SK-N-SH (cell line): Measurements from ENCODE around the gene MGST2.

ENCODE experiments used
- FOXM1 ChIP-seq: IDR thresholded peaks from 2 replicates; pipeline ENCODE4 v1.4.0; 2012; ENCODE audit warnings: low read depth, mild to moderate bottlenecking
- SMC3 ChIP-seq: IDR thresholded peaks from 2 replicates; pipeline ENCODE4 v1.6.1; 2012; ENCODE audit warnings: low read depth, low read length, improper control_type of control experiment
- YY1 ChIP-seq: IDR thresholded peaks from 2 replicates; pipeline ENCODE4 v1.4.0; 2012; ENCODE audit warnings: low read depth, mild to moderate bottlenecking
- TF ChIP-seq, protein P1 (sequence below): IDR thresholded peaks from 2 replicates; pipeline ENCODE4; 2012

DNA sequence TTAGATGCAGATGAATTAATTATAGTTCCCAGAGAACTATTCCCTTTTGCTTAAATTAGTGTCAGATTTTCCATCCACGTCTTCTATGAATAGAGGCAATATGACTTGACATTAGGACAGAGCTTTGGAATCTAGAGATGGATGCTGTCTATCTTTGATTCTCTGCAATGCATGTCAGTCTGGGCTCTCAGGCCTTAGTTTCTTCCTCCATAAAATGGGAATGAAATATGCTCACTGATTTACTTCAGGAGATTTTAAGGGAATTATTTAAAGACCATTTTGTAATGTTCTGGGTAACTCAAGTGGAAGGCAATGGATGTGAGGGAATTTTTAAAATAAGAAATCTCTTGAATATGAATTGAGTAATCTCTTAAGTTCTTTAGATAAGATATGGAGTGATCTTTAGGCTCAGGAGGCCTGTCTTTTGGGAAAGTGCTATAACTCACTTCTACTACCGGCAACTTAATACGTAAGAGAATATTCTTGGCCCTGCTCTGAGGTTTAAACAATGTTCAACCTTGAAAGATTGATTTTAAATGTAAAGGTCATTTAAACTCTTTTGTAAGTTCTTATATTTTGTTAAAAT, 29.0 kb downstream of the MGST2 start:
- no peak for TF ChIP-seq YY1
- TF ChIP-seq, protein P1, sequence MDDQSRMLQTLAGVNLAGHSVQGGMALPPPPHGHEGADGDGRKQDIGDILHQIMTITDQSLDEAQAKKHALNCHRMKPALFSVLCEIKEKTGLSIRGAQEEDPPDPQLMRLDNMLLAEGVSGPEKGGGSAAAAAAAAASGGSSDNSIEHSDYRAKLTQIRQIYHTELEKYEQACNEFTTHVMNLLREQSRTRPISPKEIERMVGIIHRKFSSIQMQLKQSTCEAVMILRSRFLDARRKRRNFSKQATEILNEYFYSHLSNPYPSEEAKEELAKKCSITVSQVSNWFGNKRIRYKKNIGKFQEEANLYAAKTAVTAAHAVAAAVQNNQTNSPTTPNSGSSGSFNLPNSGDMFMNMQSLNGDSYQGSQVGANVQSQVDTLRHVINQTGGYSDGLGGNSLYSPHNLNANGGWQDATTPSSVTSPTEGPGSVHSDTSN, result no peak
- TF ChIP-seq SMC3, result no peak
- TF ChIP-seq FOXM1, result no peak
